Liver (tissue), 9 donors: ENCODE measurements around the gene CYP3A5. TPM values are rescaled to one million over a fixed set of nuclear protein-coding genes. Genes with fewer than 3 reads are reported as not detected.
"Not testable (repeated sequence)": the region's sequence is repeated elsewhere in the genome, so short reads cannot be mapped to it uniquely, and the experiment has no call there.

ENCODE experiments used
- DNase-seq: peaks from one replicate; pipeline ENCODE4 v3.0.0-alpha.2; 2017; ENCODE audit warnings: low spot score
- H3K27ac ChIP-seq, 2 donors: one replicate each; pipeline ENCODE4 v1.7.0; 2013; ENCODE audit warnings: inconsistent platforms in 2 of 2, low read length in 2 of 2, control low read depth in 1 of 2, low read depth in 1 of 2, mild to moderate bottlenecking in 1 of 2
- H3K27me3 ChIP-seq, 4 donors: one replicate each; pipeline versions ENCODE4 v1.6.1 to v1.7.0; 2013; ENCODE audit warnings: low read length in 3 of 4, inconsistent platforms in 1 of 4, mild to moderate bottlenecking in 1 of 4, moderate library complexity in 1 of 4; ENCODE audit not compliant: control insufficient read depth in 4 of 4, insufficient read depth in 4 of 4
- H3K36me3 ChIP-seq, 4 donors: one replicate each; pipeline versions ENCODE4 v1.6.1 to v1.7.0; 2013; ENCODE audit warnings: low read length in 3 of 4, mild to moderate bottlenecking in 3 of 4, low read depth in 1 of 4, moderate library complexity in 1 of 4; ENCODE audit not compliant: control insufficient read depth in 4 of 4, insufficient read depth in 3 of 4
- H3K4me1 ChIP-seq, 4 donors: one replicate each; pipeline versions ENCODE4 v1.6.1 to v1.7.0; 2013; ENCODE audit warnings: low read length in 3 of 4, mild to moderate bottlenecking in 3 of 4, moderate library complexity in 1 of 4; ENCODE audit not compliant: control insufficient read depth in 4 of 4, insufficient read depth in 4 of 4
- H3K4me3 ChIP-seq, 3 donors: one replicate each; pipeline versions ENCODE4 v1.6.1 to v1.7.0; 2013; ENCODE audit warnings: low read length in 3 of 3, control low read depth in 1 of 3, low read depth in 1 of 3, mild to moderate bottlenecking in 1 of 3
- H3K9ac ChIP-seq, 2 donors: one replicate each; pipeline ENCODE4 v1.7.0; 2013; ENCODE audit warnings: low read length in 2 of 2, mild to moderate bottlenecking in 2 of 2, moderate library complexity in 2 of 2, control low read depth in 1 of 2, low read depth in 1 of 2
- H3K9me3 ChIP-seq, 4 donors: one replicate each; pipeline versions ENCODE4 v1.6.1 to v1.7.0; 2013; ENCODE audit warnings: low read length in 3 of 4; ENCODE audit not compliant: control insufficient read depth in 4 of 4
- ATF3 ChIP-seq: IDR thresholded peaks from 2 replicates; pipeline ENCODE4 v1.6.1; 2016; ENCODE audit warnings: antibody characterized with exemption
- EGR1 ChIP-seq, 2 donors: IDR thresholded peaks; 2 replicates each; pipeline ENCODE4 v1.6.1; 2016 to 2018; ENCODE audit warnings: antibody characterized with exemption in 2 of 2, low read depth in 2 of 2
- FOXA1 ChIP-seq: IDR thresholded peaks from 2 replicates; pipeline ENCODE4 v1.6.1; 2016; ENCODE audit warnings: antibody characterized with exemption
- GABPA ChIP-seq, 2 donors: IDR thresholded peaks in 1 of 2; conservative IDR thresholded peaks in 1 of 2; 2 replicates each; pipeline ENCODE4 v1.6.1; 2016; ENCODE audit warnings: antibody characterized with exemption in 2 of 2, mild to moderate bottlenecking in 1 of 2, moderate library complexity in 1 of 2
- HNF4A ChIP-seq, 2 donors: conservative IDR thresholded peaks; 2 replicates each; pipeline ENCODE4 v1.6.1; 2016; ENCODE audit warnings: antibody characterized with exemption in 2 of 2, mild to moderate bottlenecking in 2 of 2
- JUND ChIP-seq, 2 donors: IDR thresholded peaks; 2 replicates each; pipeline ENCODE4 v1.6.1; 2016; ENCODE audit warnings: antibody characterized with exemption in 2 of 2
- NR2F2 ChIP-seq: IDR thresholded peaks from 2 replicates; pipeline ENCODE4 v1.6.1; 2016; ENCODE audit warnings: antibody characterized with exemption
- RAD21 ChIP-seq, 2 donors: IDR thresholded peaks; 2 replicates each; pipeline ENCODE4 v1.6.1; 2016; ENCODE audit warnings: antibody characterized with exemption in 2 of 2, mild to moderate bottlenecking in 2 of 2
- REST ChIP-seq: IDR thresholded peaks from 2 replicates; pipeline ENCODE4 v1.6.1; 2016; ENCODE audit warnings: antibody characterized with exemption, mild to moderate bottlenecking
- YY1 ChIP-seq: IDR thresholded peaks from 2 replicates; pipeline ENCODE4 v1.6.1; 2016; ENCODE audit warnings: antibody characterized with exemption, mild to moderate bottlenecking
- ZBTB33 ChIP-seq: IDR thresholded peaks from 2 replicates; pipeline ENCODE4 v1.6.1; 2016; ENCODE audit warnings: antibody characterized with exemption
- WGBS: extraction: QIAGEN DNeasy Blood & Tissue Kit; methylation state at CpG from one replicate; pipeline ENCODE4 v1.1.7; 2013; 5-methylcytosine and 5-hydroxymethylcytosine counted together
- polyA plus RNA-seq, 2 donors: library from polyadenylated mRNA; stranded (reverse) in 1 of 2; unstranded in 1 of 2; fragments of 200-250 nt in 1 of 2; fragments of >200 nt in 1 of 2; fragmentation: Nextera tagmentation in 1 of 2; extraction: Ambion mirVana in 1 of 2; gene quantifications; one replicate each; pipeline versions ENCODE4 v1.2.1 to v1.2.3, GENCODE V29; 2013 to 2015
- total RNA-seq, 2 donors: library from RNA; depleted of rRNA; stranded (reverse); fragments of >200 nt; gene quantifications; one replicate each; pipeline ENCODE4 v1.2.3, GENCODE V29; 2014
- TF ChIP-seq, protein P1 (sequence below): IDR thresholded peaks from 2 replicates; pipeline ENCODE4 v1.6.1; 2016; ENCODE audit warnings: antibody characterized with exemption
- donor health status: healthy.
- donor health status: healthy.
- donor health status: healthy.
- donor health status: healthy.
- donor health status: healthy.

The CYP3A5 gene
- total and polyA plus RNA-seq, 4 donors: 21.9 to 1,413 (median 717) TPM

- Histone ChIP-seq H3K36me3 (no peaks in the 10 kb centered on the region), H3K27ac (no peak overlapping the region), H3K27me3 (no peaks in the 10 kb centered on the region), H3K4me3 (no peak overlapping the region), H3K9ac (no peak overlapping the region), H3K9me3 (no peaks in the 10 kb centered on the region), H3K4me1 (peaks cover 7 to 14% (median 9%) of the 10 kb centered on the region in 4 donors)
- DNase-seq: no peak
- WGBS: 95% methylated on average over 2 of the region's 2 CpGs
- no peak for TF ChIP-seq ZBTB33
- no peak for TF ChIP-seq HNF4A (conservative IDR thresholded peaks at IDR 0.05)
- TF ChIP-seq REST: no peak
- no peak for TF ChIP-seq YY1
These were observed 48.8 kb upstream of the CYP3A5 start for GRCh38 chr7:99728615-99729014.

- H3K4me3 ChIP-seq, H3K27ac ChIP-seq, DNase-seq, H3K27me3 ChIP-seq, H3K9me3 ChIP-seq, H3K9ac ChIP-seq, H3K36me3 ChIP-seq: not testable (repeated sequence)
- WGBS: 84% methylated on average over 6 of the region's 6 CpGs
- peaks cover 0 to 19% (median 11%) of the 10 kb centered on the region in 4 donors for H3K4me1 ChIP-seq
These were observed 43.4 kb upstream of the CYP3A5 start for GRCh38 chr7:99723201-99723600.

GRCh38 chr7:99720800-99721595 lies 41.2 kb upstream of the CYP3A5 start:
- Histone ChIP-seq H3K4me1 (peaks cover 0 to 19% (median 11%) of the 10 kb centered on the region in 4 donors), H3K27ac (peak overlapping the region; percentile 74 to 85), H3K27me3 (no peaks in the 10 kb centered on the region), H3K4me3 (no peak overlapping the region), H3K36me3 (peaks cover 0 to 8% (median 0%) of the 10 kb centered on the region in 4 donors), H3K9ac (no peak overlapping the region), H3K9me3 (no peaks in the 10 kb centered on the region)
- WGBS: 57% methylated on average over 5 of the region's 5 CpGs
- DNase-seq: no peak
- TF ChIP-seq NR2F2: no peak
- no peak for TF ChIP-seq JUND (IDR thresholded peaks at IDR 0.05)
- peak; percentile 41 for TF ChIP-seq ATF3
- TF ChIP-seq ZBTB33: no peak
- TF ChIP-seq FOXA1: no peak
- no peak for TF ChIP-seq REST
- no peak for TF ChIP-seq GABPA (IDR thresholded peaks at IDR 0.05 in 1 of 2, conservative IDR thresholded peaks at IDR 0.05 in 1 of 2)
- TF ChIP-seq HNF4A (conservative IDR thresholded peaks at IDR 0.05): peak; percentile 42 to 56
- TF ChIP-seq, protein P1, sequence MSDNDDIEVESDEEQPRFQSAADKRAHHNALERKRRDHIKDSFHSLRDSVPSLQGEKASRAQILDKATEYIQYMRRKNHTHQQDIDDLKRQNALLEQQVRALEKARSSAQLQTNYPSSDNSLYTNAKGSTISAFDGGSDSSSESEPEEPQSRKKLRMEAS: no peak
- TF ChIP-seq RAD21 (IDR thresholded peaks at IDR 0.05): peak in 1 of 2 donors; percentile 34
- TF ChIP-seq EGR1 (IDR thresholded peaks at IDR 0.05; ENCODE audit: low read depth in 2 of 2): no peak
